HG02610 (cell line): ENCODE measurements around the gene CDC42BPG.
"Not testable (repeated sequence)": the region's sequence is repeated elsewhere in the genome, so short reads cannot be mapped to it uniquely, and the experiment has no call there.

Source experiments
- ATAC-seq: cut with Tn5 transposase; IDR thresholded peaks from one replicate; pipeline ENCODE4 v1.9.1; 2021; ENCODE audit warnings: mild to moderate bottlenecking, moderate library complexity; ENCODE audit not compliant: unreplicated experiment

The CDC42BPG gene

DNA sequence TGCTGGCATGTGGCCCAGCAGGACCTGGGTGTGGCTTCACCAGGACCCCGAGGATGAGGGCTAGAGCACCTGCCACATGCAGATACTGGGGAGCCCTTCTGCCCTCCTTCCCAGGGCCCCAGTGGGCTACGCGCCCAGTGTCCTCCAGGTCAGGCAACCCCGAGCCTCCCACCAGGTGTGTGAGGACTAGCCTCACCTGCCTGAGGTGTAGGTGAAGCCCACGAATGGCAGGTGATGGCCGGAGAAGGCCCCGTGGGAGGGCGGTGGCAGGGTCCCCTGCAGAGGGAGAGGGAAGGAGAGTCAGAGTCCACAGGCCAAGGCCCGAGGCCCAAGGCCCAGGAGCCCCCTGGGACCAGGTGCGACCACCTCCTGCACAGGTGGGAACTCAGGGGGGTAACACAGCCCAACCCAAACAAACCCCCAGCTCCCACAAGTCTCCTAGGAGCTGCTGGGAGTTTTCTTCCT, 6.5 kb downstream of the CDC42BPG start:
- ATAC-seq, result no peak

DNA sequence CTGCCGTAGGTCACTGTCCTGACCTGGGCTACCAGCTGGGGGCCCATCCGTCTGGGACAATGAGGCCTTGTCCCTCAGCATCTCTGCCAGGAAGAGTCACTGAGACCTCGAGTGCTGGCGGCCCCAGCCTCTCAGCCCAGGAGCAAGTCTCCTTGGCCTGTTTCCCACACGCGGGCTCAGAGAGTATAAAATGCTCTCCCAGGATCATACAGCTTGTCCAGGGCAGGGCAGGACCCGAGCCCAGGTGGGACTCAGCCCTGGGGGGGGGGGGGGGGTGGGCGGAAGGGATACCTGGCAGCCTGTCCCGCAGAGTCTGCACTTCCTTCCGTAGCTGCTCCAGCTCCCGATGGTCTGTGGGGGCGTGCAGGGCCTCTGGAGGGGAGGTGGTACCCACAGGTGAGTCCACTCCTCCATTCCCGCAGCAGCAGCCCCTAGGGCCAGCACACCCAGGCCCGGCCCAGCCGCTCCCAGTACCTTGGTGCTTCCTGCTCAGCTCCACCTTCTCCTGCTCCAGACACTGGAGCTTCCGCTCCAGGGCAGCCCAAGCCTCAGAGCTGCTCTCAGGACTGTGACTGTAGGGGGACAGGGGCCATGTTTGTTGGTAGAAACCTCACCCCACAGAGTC, 7.9 kb downstream of the CDC42BPG start:
- ATAC-seq, result no peak

DNA sequence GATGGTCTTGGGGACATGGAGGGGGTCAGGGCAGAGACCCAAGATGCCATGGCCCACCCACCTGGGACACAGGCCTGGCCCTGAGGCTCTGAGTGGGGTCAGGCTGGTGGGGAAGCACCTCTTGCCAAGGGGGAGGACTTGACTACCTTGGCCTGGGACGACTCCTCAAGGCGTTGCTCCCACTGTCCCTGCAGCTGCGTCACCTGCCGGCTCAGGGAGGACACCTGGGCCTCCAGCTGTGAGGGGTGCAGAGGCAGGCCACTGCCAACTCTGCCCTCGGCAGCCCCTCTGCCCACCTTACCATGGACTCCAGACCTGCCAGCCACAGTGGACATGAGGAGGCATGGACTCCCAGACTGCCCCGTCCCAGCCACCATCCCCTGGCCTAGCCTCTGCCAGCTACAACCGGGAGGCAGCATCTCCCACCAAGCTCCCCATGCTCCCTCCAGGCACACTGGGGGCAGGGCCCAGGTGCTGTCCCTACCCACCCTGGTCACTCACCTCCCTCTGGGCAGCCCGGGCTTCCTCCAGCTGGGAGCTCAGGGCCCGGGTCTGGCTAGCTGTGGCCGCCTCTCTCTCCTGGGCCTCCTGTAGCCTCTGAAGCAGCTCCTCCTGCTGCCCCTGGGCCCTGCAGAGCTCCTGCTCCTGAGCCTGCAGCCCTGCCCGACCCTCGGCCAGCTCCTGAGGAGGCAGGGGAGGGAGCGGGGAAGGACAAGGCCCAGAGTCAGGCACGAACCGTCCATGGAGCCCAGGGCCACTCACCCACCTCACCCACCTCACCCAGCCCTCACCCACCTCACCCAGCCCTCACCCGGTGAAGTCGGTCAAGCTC, 8.6 kb downstream of the CDC42BPG start:
- ATAC-seq, result no peak

DNA sequence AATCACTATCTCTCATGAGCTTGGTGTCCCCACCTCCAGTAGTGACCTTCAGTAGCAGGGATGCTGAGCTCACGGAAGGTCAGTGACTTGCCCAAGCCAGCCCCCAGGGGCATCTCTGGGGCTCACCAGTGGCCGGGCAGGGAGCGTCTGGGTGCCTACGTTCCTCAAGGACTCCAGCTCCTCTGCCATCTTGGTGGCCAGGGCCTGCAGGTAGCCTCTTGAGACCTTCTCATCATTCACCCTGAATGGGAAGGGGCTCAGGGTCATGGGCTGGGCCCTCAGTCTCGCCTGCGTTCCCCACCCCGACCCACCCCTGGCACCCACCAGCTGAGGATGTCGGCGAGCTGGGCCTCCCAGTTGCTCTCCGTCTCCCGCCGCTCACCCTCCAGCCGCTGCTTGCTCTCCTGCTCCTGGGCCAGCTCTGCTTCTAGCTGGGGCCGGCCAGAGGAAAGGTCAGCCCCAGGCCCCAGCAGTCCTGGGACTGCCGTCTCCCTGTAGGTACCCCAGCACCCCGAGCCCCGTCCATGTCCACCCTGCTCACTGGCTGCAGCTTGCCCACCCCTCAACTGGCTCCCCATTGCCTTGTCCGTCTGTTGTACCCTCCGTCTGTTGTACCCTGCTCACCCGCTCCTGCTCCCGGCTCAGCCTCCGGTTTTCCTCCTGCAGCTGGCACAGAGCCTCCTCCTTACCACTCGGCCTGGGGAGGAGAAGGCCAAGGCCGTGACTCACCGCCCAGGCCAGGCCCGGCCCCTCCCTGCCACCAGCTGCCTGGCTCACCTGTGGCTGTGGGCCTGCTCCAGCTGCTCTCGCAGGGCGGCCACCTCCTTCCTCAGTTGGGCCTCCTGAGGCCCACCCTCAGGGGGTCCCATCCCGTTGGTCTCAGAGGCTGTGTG, 9.5 kb downstream of the CDC42BPG start:
- no peak for ATAC-seq

DNA sequence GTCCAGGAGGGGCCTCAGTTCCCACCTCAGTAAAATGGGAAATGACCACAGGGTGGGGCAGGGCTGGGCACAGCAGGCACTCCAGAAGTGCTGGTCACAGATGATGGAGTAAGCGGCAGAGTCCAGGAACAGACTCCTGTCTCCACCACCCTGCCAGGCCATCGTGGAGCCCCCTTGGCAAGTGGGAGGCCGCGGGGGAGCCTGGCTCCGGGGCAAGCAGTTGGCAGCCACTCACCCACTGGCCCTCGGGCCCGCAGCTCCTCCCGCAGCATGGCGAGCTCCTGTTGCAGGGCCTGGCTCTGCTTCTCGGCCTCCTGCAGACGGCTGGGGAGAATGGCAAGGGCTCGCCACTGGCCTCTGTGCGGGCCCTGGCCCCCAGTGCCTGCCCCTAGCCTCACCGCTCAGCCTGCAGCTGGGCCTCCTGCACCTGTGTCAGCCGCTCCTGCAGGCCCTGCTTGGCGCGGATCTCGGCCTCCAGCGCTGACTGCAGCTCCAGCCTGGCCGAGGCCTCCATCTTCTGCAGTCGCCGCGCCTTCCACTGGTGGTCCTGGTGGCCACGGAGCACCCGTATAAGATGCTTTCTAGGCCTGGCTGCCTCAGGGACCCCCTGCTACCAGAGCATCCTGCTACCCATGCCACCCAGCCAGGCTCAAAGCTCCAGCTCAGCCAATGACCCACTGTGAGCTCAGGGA, 10.3 kb downstream of the CDC42BPG start:
- no peak for ATAC-seq

DNA sequence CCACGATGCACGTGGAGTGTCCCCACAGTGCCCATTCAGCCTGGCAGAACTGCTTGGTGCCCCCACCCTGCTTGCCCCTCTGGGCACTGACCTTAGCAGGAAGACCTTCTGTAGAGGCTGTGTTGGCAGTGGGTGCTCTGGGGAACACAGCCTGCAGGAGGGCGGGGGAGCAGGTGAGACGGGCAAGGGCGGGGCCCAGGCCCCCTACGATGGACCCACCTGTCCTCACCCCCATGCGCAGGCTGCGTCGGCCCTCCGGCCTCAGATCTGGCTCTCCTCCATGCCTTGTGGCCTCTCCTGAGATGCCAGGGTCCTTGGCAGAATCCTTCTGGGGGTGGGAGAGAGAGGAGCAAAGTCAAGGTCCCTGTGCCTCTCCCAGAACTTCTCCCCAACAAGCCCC, 10.9 kb downstream of the CDC42BPG start:
- no peak for ATAC-seq

DNA sequence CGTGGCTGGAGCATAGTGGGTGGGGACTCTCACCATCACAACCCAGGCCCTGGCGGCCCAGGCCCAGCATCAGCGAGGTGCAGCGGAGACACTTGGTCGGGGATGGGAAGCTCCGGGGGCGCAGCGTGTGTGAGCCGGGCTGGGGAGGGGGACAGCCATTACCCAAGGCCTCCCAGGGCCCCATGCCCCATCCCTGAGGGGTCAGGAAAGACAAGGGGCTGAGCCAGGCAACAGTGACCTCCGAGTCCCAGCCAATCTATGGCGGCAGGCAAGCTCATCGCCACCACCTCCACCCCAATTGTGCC, 11.3 kb downstream of the CDC42BPG start:
- no peak for ATAC-seq

DNA sequence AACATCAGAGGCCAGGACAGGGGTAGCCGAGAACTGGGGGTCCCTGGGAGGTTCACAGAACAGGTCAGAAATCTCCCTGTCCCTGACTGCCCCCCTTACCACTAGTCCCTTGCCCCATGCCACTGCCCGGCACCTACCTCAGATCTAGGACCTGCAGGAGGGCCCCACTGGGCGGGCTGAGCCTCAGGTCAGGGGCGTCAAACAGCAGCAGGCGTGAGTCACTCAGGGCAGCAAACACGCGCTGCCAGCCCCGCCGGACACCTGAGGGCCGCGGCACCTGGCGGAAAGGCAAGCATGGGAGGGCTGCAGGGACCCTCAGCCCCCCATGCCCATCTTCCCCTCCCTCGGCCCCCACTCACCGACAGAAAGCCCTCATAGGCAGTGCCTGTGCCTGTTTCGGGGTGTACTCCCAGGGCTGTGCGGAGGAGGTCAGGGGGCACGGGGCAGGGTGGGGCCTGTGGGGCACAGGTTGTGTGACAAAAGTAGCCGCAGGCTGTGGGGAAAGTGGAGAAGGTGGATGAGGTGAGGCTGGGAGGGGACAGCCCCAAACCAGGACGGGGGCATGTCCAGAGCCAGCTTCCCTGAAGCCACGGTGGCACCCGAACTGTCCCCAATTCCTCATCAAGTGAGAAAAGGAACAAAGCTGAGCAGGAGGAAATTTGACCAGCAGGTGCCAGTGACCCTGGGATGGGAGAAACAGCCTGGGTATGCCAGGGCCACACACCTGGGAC, 11.8 kb downstream of the CDC42BPG start:
- ATAC-seq, result no peak

DNA sequence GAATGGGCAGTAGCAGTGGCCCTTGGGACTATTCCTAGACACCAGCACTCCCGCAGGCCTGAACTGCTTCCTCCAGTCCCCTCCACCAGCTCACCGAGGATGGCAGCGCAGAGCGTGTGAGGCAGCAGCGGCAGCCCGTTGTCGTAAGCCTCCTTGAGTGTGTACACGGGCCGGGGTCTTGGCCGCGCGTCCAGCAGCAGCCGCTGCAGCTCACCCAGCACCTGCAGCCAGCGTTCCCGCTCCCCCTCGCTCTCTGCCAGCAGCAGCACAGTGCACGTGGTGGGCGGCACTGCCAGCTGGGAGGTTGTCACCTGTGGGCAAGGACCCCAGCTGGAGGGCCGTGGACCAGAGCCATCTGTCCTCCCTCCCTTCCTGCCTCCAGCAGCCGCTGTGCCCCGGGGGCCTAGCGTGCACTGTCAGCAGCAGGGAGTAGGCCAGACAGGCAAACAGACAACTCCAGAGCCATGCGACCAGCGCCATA, 13.0 kb downstream of the CDC42BPG start:
- no peak for ATAC-seq

DNA sequence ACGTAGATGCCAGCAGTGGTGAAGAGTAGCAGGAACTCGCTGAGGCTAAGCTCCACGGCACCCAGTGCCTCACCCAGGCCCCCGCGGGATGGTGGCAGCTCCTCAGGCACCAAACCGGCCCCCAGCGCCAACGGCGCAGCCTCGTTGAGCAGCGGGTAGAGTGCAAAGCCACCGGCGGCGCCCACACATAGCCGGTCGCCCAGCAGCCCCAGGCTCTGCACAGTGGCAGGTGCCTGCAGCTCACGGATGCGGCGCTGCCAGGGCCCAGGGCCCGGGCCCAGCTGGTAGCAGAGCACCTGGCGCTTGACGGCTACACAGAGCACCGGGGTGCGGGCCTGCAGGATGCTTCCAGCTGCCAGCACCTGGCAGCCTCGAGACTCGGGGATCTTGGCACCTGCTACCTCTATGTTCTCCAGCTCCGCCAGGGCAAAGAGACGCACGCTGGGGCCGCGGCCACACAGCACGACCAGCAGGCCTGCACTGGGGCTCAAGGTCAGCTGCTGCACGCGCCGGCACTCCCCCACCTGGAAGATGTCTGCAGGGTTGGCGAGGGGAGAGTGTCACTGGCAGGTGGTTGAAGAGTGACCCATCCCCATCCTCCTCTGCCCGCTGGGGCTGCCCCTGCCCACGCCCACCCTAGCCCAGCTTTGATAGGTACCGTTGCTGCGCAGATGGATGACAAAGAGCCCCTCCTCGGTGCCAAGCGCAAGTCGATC, 14.8 kb downstream of the CDC42BPG start:
- ATAC-seq, result no peak

DNA sequence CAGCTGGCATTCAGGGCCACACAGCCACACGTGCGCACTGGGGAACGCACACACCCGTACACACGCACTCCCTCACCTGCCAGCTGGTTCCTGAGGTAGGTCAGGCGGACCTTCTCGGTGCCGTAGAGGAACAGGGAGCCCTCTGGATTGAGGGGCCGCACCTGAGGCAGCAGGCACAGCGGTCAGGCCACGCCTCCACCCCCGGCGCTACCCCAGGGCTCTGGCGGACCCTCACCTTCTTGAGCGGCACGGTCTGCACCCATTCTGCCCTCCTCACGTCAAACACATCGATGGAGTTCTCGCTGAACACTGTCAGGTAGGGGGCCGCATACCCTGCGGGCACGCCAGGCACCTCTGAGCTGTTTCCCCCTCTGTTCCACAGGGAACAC, 17.0 kb downstream of the CDC42BPG start:
- ATAC-seq, result no peak

DNA sequence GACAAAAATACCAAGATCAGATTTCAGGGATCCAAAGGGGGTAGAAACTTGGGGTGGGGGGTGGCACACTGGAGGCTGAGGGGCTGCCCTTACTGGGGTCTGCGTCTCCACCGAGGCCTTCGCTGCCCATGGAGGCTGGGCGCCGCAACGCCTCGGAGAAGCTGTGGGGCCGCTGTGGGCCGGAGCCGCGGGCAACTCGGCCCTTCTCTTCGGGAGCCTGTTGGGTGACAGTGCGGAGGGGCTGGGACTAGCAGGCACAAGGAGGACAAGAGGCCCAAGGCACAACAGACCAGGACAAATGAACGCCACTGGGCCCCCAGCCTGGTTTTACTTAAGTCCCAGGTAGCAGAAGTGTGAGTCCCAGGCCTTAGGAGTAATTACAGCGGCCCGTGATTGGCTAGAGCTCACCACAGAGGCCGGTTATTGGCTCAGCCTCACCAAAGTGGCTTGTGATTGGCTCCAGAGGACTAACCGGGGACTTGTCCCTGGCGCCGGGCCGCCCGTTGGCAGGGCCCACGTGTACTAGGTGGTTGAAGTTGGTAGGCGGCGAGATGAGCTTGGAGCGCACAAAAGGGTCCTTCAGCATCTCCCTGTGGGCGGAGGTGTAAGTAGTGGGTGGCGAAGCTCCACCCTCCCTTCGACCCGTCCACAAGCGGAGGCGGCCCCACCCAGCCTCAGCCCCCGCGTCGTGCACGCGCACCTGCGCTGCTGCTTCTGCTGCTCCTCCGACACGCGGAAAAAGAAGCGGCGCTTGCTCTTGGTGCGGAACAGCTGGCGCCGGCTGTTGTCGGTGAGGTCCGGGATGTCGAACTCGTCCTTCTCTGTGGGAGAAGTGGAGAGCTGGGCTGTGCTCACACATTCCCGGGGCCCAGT, 17.6 kb downstream of the CDC42BPG start:
- no peak for ATAC-seq

DNA sequence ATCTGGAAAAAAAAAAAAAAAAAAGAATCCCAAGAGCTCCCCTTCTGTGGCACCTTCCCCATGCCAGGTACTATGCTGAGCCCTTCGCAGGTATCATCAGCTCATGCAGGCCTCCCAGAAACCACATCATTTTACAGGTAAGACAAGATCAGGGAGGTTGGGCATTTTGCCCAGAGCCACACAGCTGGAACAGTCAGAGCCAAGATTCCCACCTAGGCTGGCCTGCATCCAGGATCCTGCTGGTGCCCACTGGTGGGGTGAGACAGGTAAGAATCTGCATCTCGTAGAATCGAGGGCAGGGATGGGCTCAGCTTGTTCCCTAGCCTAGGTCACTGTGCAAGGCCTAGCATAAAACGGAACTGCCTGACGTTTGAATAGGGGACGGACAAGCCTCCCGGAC, 18.4 kb downstream of the CDC42BPG start:
- ATAC-seq, result no peak

DNA sequence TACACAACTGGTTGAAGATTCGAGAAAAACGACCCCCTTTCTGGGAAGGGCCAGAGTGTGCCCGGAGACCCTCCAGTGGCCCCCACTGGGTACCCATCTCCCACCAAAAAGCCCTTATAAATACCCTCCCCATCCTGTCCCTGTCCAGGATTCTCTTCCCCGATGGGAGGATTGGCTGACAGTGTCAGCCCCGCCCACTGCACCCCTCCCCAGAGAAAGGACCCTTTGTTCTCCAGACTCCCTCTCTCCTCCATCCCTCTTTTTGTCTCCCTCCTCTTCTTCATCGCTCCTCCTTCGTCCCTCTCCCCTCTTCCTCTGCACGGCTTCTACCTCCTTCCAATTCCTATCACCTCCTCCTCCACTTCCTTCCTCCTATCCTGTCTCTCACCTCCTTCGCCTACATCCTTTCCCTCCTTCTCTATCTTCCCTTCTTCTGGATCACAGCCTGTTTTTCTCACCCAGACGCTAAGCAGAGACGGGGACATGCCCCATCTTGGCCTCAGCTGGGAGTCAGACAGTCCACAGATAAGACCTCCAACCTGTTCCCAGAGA, 20.8 kb downstream of the CDC42BPG start:
- ATAC-seq, result no peak

DNA sequence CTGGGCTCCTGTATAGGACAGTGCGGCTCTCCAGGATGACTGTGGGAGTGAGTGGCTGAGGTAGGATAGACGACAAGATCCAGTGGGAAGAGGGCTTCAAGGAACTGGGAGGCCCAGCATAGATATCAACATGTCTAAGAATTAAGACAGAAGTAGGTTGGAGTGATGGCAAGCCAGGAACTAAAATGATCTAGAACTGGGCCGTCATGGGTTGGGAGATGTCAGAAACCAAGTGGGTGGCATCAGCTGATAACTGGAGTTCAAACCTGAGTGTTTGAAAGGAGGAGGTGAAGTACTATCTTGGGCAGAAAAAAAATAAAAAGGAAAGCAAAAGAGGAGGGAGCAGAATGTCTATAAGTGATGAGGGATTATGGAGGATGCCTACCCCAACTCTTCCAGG, 27.0 kb downstream of the CDC42BPG start:
- ATAC-seq, result no peak

DNA sequence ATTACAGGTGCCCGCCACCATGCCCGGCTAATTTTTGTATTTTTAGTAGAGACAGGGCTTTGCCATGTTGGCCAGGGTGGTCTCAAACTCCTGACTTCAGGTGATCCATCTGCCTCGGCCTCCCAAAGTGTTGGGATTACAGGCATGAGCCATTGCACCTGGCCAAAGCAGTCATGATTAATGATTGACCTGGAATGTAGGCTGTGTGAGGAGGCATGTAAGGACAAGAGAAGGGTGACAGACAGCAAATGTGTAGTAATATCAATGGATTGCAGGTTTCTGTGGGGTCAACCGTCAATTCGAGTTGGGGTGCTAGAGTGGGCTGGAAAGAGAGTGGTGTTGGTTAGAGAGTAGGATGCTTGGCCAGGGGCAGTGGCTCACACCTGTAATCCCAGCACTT, 29.0 kb downstream of the CDC42BPG start:
- ATAC-seq, result not testable (repeated sequence)

DNA sequence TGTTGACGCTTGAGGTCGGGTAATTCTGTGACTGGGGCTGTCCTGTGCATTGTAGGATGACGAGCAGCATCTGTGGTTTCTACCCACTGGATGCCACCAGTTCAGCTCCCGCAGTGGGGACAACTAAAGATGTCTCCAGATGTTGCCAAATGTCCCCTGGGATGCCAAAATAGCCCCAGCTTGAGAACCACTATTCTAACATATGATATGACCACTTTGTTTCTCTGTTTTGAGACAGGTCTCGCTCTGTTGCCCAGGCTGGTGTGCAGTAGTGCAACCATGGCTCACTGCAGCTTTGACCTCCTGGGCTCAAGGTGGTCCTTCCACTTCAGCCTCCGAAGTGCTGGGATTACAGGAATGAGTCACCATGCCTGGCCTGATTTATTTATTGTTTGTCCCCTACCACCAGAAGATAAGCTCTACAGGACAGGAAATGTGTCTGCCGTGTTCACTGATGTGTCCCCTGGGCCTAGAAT, 29.7 kb downstream of the CDC42BPG start:
- peak; percentile 58 for ATAC-seq

DNA sequence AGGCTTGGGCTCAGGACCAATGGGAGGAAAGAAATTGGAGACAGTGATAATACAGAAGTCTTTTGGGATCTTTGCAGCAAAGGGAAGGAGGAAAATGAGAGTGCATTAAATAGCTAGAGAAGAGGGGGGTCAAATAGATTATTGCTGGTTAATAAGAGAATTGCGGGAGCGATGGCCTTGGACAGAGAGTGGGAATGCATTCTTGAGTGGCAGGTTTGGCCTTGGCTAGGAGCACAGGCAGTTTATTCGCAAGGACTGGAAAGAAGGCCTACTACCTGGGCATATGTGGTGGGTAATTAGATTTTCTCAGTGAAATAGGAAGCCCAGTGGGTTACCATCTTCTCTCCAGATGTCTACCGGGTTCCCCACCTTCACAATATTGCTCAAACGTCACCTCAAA, 30.6 kb downstream of the CDC42BPG start:
- no peak for ATAC-seq
